ENCODE results near the gene HOXA3. TPM values are rescaled to one million over a fixed set of nuclear protein-coding genes. Genes with fewer than 3 reads are reported as not detected.

Gene HOXA3
- total RNA-seq, 1 experiment from 2014 or later: not detected

DNA sequence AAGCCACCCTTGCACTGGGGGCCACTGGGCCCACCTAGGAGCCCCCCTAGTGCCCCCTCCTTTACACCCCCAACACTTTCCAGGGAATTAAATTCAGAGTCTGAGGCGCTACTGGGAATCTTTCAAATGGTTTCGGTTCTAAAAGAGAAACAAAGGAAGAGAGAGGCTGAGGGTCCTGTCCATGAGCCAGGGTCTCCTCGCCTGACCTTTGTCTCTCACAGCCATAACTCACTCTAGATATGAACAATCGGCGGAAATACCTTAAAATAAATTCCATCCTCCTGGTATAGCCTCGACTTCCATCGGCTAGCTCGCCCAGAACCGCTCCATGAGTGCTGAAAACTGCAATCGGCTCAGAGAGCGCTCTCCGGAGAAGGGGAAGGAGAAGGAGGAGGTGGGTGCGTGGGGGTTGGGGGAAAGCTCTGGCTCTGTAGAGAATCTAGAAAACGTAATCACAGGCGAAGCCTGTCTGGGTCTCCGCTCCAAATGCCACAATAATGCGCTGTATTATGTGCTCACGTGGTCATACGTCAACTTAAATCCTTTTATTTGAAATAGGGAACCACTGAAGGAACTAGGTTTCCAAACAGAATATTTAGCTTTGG is 34.4 kb downstream of the HOXA3 start:
- Histone ChIP-seq H3K56ac (ENCODE audit: insufficient read length, low read depth, low read length) (no peak overlapping the region), H3K27me3 (ENCODE audit: insufficient read depth, low read length) (peaks cover 97% of the 10 kb centered on the region), H2BK12ac (ENCODE audit: insufficient read length, low read depth, low read length) (no peak overlapping the region), H2BK120ac (ENCODE audit: low read depth, low read length, poor library complexity, severe bottlenecking) (no peak overlapping the region), H3K4me1 (ENCODE audit: insufficient read depth, low read length) (no peaks in the 10 kb centered on the region), H3K9me3 (ENCODE audit: control insufficient read depth, low read depth, low read length) (no peaks in the 10 kb centered on the region), H2BK15ac (ENCODE audit: low read depth, low read length) (no peak overlapping the region), H3K79me1 (ENCODE audit: insufficient read depth, low read depth, low read length, poor library complexity, severe bottlenecking) (no peaks in the 10 kb centered on the region), H3K79me2 (ENCODE audit: insufficient read depth, low read length) (no peaks in the 10 kb centered on the region), H4K5ac (ENCODE audit: insufficient read length, low read depth, low read length) (no peak overlapping the region), H3K9ac (ENCODE audit: extremely low read depth, insufficient read length, low read length) (no peak overlapping the region), H3T11ph (ENCODE audit: low read length) (no peak overlapping the region), H3K23me2 (ENCODE audit: insufficient read length, low read depth, low read length, poor library complexity, severe bottlenecking) (peaks cover 3% of the 10 kb centered on the region), H2BK5ac (ENCODE audit: insufficient read length, low read length) (no peak overlapping the region), H4K91ac (ENCODE audit: insufficient read length, low read depth, low read length) (no peak overlapping the region), H3K4me2 (ENCODE audit: insufficient read depth, insufficient read length, low read length) (no peak overlapping the region), H4K8ac (replicated peaks; ENCODE audit: insufficient read length, low read depth, low read length) (no peak overlapping the region), H3K14ac (ENCODE audit: insufficient read depth, low read length) (no peak overlapping the region), H2AK5ac (ENCODE audit: insufficient read length, low read length) (no peak overlapping the region), H2AFZ (ENCODE audit: low read length) (no peak overlapping the region), H3K4ac (ENCODE audit: low read depth, low read length) (no peak overlapping the region), H3K27ac (ENCODE audit: insufficient read length, low read depth, low read length) (no peak overlapping the region), H2BK20ac (ENCODE audit: low read depth, low read length, poor library complexity, severe bottlenecking) (no peak overlapping the region), H3K18ac (ENCODE audit: insufficient read length, low read depth, low read length) (no peak overlapping the region), H3K23ac (ENCODE audit: insufficient read length, low read depth, low read length) (no peak overlapping the region), H4K20me1 (ENCODE audit: control insufficient read depth, insufficient read depth, insufficient read length) (no peaks in the 10 kb centered on the region)
- DNase-seq: no peak
- peaks cover 0 to 5% (median 0%) of the 10 kb centered on the region in 3 experiments; a peak in 1 of 7 replicates for H3K36me3 Mint-ChIP-seq (ENCODE audit: insufficient read depth in 1 of 3, low read depth in 3 of 3)
- H3K4me1 Mint-ChIP-seq: peaks cover 3 to 14% of the 10 kb centered on the region in 2 experiments; a peak in 3 of 4 replicates
- peaks cover 98% of the 10 kb centered on the region for H3K27me3 Mint-ChIP-seq (ENCODE audit: low read depth)
- TF ChIP-seq, protein P1, sequence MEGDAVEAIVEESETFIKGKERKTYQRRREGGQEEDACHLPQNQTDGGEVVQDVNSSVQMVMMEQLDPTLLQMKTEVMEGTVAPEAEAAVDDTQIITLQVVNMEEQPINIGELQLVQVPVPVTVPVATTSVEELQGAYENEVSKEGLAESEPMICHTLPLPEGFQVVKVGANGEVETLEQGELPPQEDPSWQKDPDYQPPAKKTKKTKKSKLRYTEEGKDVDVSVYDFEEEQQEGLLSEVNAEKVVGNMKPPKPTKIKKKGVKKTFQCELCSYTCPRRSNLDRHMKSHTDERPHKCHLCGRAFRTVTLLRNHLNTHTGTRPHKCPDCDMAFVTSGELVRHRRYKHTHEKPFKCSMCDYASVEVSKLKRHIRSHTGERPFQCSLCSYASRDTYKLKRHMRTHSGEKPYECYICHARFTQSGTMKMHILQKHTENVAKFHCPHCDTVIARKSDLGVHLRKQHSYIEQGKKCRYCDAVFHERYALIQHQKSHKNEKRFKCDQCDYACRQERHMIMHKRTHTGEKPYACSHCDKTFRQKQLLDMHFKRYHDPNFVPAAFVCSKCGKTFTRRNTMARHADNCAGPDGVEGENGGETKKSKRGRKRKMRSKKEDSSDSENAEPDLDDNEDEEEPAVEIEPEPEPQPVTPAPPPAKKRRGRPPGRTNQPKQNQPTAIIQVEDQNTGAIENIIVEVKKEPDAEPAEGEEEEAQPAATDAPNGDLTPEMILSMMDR (conservative IDR thresholded peaks at IDR 0.05): no peak
- H3K9me3 Mint-ChIP-seq: peaks cover 0 to 7% of the 10 kb centered on the region in 2 experiments; a peak in 2 of 5 replicates
- no CpG with 5 or more reads among the region's 19 CpGs for WGBS (ENCODE audit: extremely low coverage, insufficient read length, low lambda C conversion rate)
- no peak overlapping the region for H3K4me3 Mint-ChIP-seq
- no peak overlapping the region for H3K27ac Mint-ChIP-seq

Measured in H9 (cell line).